Natural killer cell (primary cell): ENCODE data around the gene PELO. TPM values are rescaled to one million over a fixed set of nuclear protein-coding genes. Genes with fewer than 3 reads are reported as not detected.

Experiments
- ATAC-seq, 3 donors: fragments of 150-1000 bp in 2 of 3; fragments of 200-7000 bp in 1 of 3; cut with Tn5 transposase; 1 replicate in 1 of 3; 2 replicates in 2 of 3; pipeline ENCODE4 v1.10.0; 2021; ENCODE audit warnings: mild to moderate bottlenecking in 2 of 3, moderate library complexity in 2 of 3
- DNase-seq, 2 donors: peaks; one replicate each; pipeline versions ENCODE4 v3.0.0 to v3.0.0-alpha.2; 2013 to 2021; ENCODE audit warnings: mixed read lengths in 1 of 2
- H3K27ac ChIP-seq: one replicate; pipeline ENCODE4 v1.5.1; 2013; ENCODE audit warnings: mild to moderate bottlenecking, low read length
- H3K27me3 ChIP-seq: one replicate; pipeline ENCODE4 v1.6.1; 2013; ENCODE audit warnings: low read length; ENCODE audit not compliant: control insufficient read depth, insufficient read depth
- H3K36me3 ChIP-seq: one replicate; pipeline ENCODE4 v1.6.1; 2013; ENCODE audit warnings: low read length; ENCODE audit not compliant: control insufficient read depth, insufficient read depth
- H3K4me1 ChIP-seq: one replicate; pipeline ENCODE4 v1.6.1; 2013; ENCODE audit warnings: low read length; ENCODE audit not compliant: control insufficient read depth, insufficient read depth
- H3K4me3 ChIP-seq: one replicate; pipeline ENCODE4 v1.5.1; 2013; ENCODE audit warnings: low read length
- H3K9me3 ChIP-seq: one replicate; pipeline ENCODE4 v1.6.1; 2013; ENCODE audit warnings: low read length; ENCODE audit not compliant: control insufficient read depth, insufficient read depth
- H3K27ac Mint-ChIP-seq, 2 donors: one replicate each; pipeline ENCODE4 v1.8.0; 2022; ENCODE audit warnings: mild to moderate bottlenecking in 2 of 2, mixed read lengths in 2 of 2, moderate library complexity in 1 of 2
- H3K27me3 Mint-ChIP-seq, 2 donors: one replicate each; pipeline ENCODE4 v1.8.0; 2022; ENCODE audit warnings: low read depth in 2 of 2, mixed read lengths in 2 of 2
- H3K36me3 Mint-ChIP-seq: one replicate; pipeline ENCODE4 v1.8.0; 2022; ENCODE audit warnings: mixed read lengths
- H3K4me1 Mint-ChIP-seq, 2 donors: one replicate each; pipeline ENCODE4 v1.8.0; 2022; ENCODE audit warnings: mixed read lengths in 2 of 2
- H3K4me3 Mint-ChIP-seq: one replicate; pipeline ENCODE4 v1.8.0; 2022; ENCODE audit warnings: mild to moderate bottlenecking, moderate library complexity, mixed read lengths
- H3K9me3 Mint-ChIP-seq, 2 donors: one replicate each; pipeline ENCODE4 v1.8.0; 2022; ENCODE audit warnings: mixed read lengths in 2 of 2
- WGBS: methylation state at CpG from one replicate; pipeline ENCODE4 v1.1.7; 2013; ENCODE audit warnings: missing lambda C conversion rate; ENCODE audit not compliant: insufficient coverage; 5-methylcytosine and 5-hydroxymethylcytosine counted together
- intact Hi-C: fragments of 100-400 bp; cut with micrococcal nuclease; formaldehyde crosslinking; loops from one replicate; pipeline ENCODE4 v1.14.2; 2022
- total RNA-seq, 4 donors: library from RNA; stranded (reverse); fragments of 120-200 nt in 1 of 4; gene quantifications; one replicate each; pipeline versions ENCODE4 v1.2.3 to v1.2.4, GENCODE V29; 2013 to 2022
- TF ChIP-seq, protein P1 (sequence below): fragments of 200-600 bp; IDR thresholded peaks from one replicate; pipeline ENCODE4 v1.8.0; 2022; ENCODE audit warnings: antibody characterized with exemption

Gene PELO
- total RNA-seq, 3 donors from 2014 or later (not counting 1 experiment from before 2014, with no cell fraction given): 2.6 to 3.9 (median 3.7) TPM

DNA sequence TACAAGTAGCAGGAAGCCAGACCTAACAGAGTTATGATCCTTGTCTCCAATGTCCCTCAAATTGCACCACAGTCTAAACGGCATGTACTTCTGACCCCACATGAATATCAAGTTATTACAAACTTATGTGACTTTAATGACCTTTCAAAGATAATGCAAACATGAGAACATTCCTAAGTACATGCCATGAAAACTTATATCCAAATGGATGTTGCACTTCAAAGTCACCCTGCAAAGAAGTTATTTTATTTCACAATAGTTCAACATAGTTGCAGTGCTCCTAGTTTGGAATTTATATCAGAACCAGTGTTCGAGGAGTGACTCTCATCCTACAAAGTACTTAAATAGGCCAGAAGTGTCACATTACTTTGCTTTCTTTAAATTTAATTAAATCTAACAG lies 41.2 kb upstream of the PELO start:
- H3K27ac ChIP-seq: no peak overlapping the region
- no peaks in the 10 kb centered on the region for H3K36me3 Mint-ChIP-seq
- H3K4me1 Mint-ChIP-seq: peaks cover 14 to 48% of the 10 kb centered on the region in 2 donors
- 100% methylated on average over 2 of the region's 2 CpGs for WGBS
- no peak overlapping the region for H3K27ac Mint-ChIP-seq
- H3K36me3 ChIP-seq: no peaks in the 10 kb centered on the region
- DNase-seq (no peak), ATAC-seq (no peak)
- TF ChIP-seq, protein P1, sequence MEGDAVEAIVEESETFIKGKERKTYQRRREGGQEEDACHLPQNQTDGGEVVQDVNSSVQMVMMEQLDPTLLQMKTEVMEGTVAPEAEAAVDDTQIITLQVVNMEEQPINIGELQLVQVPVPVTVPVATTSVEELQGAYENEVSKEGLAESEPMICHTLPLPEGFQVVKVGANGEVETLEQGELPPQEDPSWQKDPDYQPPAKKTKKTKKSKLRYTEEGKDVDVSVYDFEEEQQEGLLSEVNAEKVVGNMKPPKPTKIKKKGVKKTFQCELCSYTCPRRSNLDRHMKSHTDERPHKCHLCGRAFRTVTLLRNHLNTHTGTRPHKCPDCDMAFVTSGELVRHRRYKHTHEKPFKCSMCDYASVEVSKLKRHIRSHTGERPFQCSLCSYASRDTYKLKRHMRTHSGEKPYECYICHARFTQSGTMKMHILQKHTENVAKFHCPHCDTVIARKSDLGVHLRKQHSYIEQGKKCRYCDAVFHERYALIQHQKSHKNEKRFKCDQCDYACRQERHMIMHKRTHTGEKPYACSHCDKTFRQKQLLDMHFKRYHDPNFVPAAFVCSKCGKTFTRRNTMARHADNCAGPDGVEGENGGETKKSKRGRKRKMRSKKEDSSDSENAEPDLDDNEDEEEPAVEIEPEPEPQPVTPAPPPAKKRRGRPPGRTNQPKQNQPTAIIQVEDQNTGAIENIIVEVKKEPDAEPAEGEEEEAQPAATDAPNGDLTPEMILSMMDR: no peak
- no peak overlapping the region for H3K4me3 Mint-ChIP-seq
- H3K9me3 ChIP-seq: no peaks in the 10 kb centered on the region
- no peaks in the 10 kb centered on the region for H3K27me3 ChIP-seq
- no peaks in the 10 kb centered on the region for H3K9me3 Mint-ChIP-seq
- H3K27me3 Mint-ChIP-seq: peaks cover 4 to 7% of the 10 kb centered on the region in 2 donors
- H3K4me1 ChIP-seq: peaks cover 6% of the 10 kb centered on the region
- intact Hi-C loops: no loop called here
- H3K4me3 ChIP-seq: no peak overlapping the region

- H3K36me3 Mint-ChIP-seq: no peaks in the 10 kb centered on the region
- TF ChIP-seq, protein P1: no peak
Measured at GRCh38 chr5:52748590-52748989, 39.1 kb upstream of the PELO start.

DNA sequence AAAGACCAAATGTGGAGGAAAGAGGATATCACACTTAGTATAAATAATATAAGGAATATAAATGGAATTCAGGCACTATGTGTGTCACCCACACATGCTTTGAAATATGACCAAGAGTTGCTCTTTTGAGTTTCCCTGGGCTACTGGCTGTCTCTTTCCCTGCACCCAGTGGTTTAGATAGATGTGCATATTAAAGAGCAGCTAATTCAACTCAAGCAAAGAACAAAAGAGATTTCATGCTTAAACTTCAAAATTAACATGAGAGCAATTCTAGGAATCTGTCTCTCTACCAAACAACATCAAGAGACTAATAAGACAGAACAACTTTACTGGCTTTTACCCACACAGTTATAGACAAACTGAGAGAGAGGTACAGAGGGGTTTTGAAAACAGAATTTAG lies 38.0 kb upstream of the PELO start:
- H3K27ac ChIP-seq: no peak overlapping the region
- H3K4me3 ChIP-seq: no peak overlapping the region
- no peaks in the 10 kb centered on the region for H3K27me3 ChIP-seq
- H3K27ac Mint-ChIP-seq: no peak overlapping the region
- ATAC-seq (no peak), DNase-seq (no peak)
- TF ChIP-seq, protein P1: no peak
- no peak overlapping the region for H3K4me3 Mint-ChIP-seq
- intact Hi-C loops: no loop called here
- no peaks in the 10 kb centered on the region for H3K4me1 ChIP-seq
- H3K9me3 Mint-ChIP-seq: no peaks in the 10 kb centered on the region
- H3K36me3 Mint-ChIP-seq: no peaks in the 10 kb centered on the region
- peaks cover 10 to 19% of the 10 kb centered on the region in 2 donors for H3K27me3 Mint-ChIP-seq
- peaks cover 9 to 24% of the 10 kb centered on the region in 2 donors for H3K4me1 Mint-ChIP-seq
- no peaks in the 10 kb centered on the region for H3K36me3 ChIP-seq
- no peaks in the 10 kb centered on the region for H3K9me3 ChIP-seq

More at GRCh38 chr5:52748590-52748989, 39.1 kb upstream of the PELO start:
- no peaks in the 10 kb centered on the region for H3K9me3 Mint-ChIP-seq
- H3K27me3 Mint-ChIP-seq: peaks cover 7 to 8% of the 10 kb centered on the region in 2 donors
- intact Hi-C loops: no loop called here
- H3K4me1 ChIP-seq: peaks cover under 1% of the 10 kb centered on the region
- no peak overlapping the region for H3K27ac Mint-ChIP-seq
- no peaks in the 10 kb centered on the region for H3K27me3 ChIP-seq
- ATAC-seq (peak; percentile 61 to 69 (median 66)), DNase-seq (no peak)
- H3K4me3 Mint-ChIP-seq: no peak overlapping the region
- H3K4me1 Mint-ChIP-seq: peaks cover 14 to 34% of the 10 kb centered on the region in 2 donors
- WGBS: no CpG with 5 or more reads among the region's 1 CpG
- no peaks in the 10 kb centered on the region for H3K9me3 ChIP-seq
- no peak overlapping the region for H3K27ac ChIP-seq
- no peak overlapping the region for H3K4me3 ChIP-seq
- H3K36me3 ChIP-seq: no peaks in the 10 kb centered on the region

DNA sequence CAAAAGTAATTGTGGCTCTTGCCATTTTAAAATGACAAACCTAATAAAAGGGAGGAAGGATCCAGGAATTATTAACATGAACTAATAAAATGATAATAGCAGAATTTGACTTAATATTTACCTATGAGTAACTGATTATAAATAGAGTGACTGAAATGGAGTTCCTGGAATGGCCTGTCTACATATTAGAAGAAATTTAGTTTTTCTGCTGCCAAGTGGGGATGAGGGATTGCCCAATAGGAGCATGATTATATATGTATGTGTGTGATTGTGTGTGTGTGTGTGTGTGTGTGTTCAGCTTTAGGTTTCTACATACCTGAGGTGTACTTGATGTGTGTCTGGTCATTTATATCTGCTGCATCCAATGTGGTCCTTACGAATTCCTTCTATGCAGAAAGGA lies 36.6 kb upstream of the PELO start:
- H3K4me3 Mint-ChIP-seq: no peak overlapping the region
- H3K4me1 ChIP-seq: no peaks in the 10 kb centered on the region
- no peaks in the 10 kb centered on the region for H3K9me3 ChIP-seq
- no peaks in the 10 kb centered on the region for H3K36me3 ChIP-seq
- peaks cover 9 to 16% of the 10 kb centered on the region in 2 donors for H3K4me1 Mint-ChIP-seq
- ATAC-seq (no peak), DNase-seq (no peak)
- H3K27me3 ChIP-seq: no peaks in the 10 kb centered on the region
- TF ChIP-seq, protein P1: no peak
- H3K27ac Mint-ChIP-seq: no peak overlapping the region
- no peaks in the 10 kb centered on the region for H3K36me3 Mint-ChIP-seq
- peaks cover 7 to 12% of the 10 kb centered on the region in 2 donors for H3K27me3 Mint-ChIP-seq
- no peak overlapping the region for H3K4me3 ChIP-seq
- no peaks in the 10 kb centered on the region for H3K9me3 Mint-ChIP-seq
- no peak overlapping the region for H3K27ac ChIP-seq
- 100% methylated on average over 1 of the region's 1 CpG for WGBS
- intact Hi-C loops: no loop called here
